ENCODE data around the gene RERE. TPM values are rescaled to one million over a fixed set of nuclear protein-coding genes. Genes with fewer than 3 reads are reported as not detected.

Gene RERE
- total and polyA plus RNA-seq, 12 donors, result 33.4 to 146 (median 72.7) TPM

DNA sequence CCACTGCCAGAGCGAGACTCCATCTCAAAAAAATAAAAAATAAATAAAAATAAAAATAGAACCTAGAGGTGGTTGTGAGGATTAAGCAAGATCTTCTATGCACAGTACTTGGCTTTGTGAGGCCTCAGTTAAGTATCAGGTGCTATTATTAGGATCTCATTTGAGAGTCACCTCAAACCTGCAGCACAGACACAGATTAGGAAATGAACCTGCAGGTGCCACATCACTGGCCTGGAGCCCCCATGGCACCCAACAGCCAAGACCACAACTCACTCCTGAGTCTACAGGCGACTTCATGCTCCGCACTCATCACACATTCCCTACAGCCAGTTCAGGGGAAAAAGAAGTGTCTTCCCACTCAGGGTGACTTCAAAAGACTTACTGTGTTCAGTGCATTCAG lies 322.8 kb downstream of the RERE start:
- Histone ChIP-seq H3K9me3 (replicated peaks in 1 of 3) (no peaks in the 10 kb centered on the region), H3K27me3 (no peaks in the 10 kb centered on the region), H3K4me3 (no peak overlapping the region), H3K4me1 (replicated peaks in 1 of 2) (peaks cover 15 to 24% of the 10 kb centered on the region in 2 donors), H3K36me3 (replicated peaks in 1 of 2) (peaks cover 0 to 20% of the 10 kb centered on the region in 2 donors), H3K27ac (no peak overlapping the region)
- no peak for TF ChIP-seq POLR2A (IDR thresholded peaks at IDR 0.05)
- TF ChIP-seq, protein P1, sequence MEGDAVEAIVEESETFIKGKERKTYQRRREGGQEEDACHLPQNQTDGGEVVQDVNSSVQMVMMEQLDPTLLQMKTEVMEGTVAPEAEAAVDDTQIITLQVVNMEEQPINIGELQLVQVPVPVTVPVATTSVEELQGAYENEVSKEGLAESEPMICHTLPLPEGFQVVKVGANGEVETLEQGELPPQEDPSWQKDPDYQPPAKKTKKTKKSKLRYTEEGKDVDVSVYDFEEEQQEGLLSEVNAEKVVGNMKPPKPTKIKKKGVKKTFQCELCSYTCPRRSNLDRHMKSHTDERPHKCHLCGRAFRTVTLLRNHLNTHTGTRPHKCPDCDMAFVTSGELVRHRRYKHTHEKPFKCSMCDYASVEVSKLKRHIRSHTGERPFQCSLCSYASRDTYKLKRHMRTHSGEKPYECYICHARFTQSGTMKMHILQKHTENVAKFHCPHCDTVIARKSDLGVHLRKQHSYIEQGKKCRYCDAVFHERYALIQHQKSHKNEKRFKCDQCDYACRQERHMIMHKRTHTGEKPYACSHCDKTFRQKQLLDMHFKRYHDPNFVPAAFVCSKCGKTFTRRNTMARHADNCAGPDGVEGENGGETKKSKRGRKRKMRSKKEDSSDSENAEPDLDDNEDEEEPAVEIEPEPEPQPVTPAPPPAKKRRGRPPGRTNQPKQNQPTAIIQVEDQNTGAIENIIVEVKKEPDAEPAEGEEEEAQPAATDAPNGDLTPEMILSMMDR (IDR thresholded peaks at IDR 0.05), result no peak
- DNase-seq, result no peak
- intact Hi-C loops (cut with DNase I), result no loop called here
- 85 to 100% (median 95%) methylated on average over 3 of the region's 3 CpGs for WGBS, 4 donors

GRCh38 chr1:8493916-8494540 lies 323.4 kb downstream of the RERE start:
- H3K27me3 ChIP-seq, result no peaks in the 10 kb centered on the region
- H3K4me1 ChIP-seq (replicated peaks in 1 of 2), result peaks cover 15 to 24% of the 10 kb centered on the region in 2 donors
- H3K27ac ChIP-seq, result no peak overlapping the region
- WGBS, 4 donors, result 76 to 87% (median 84%) methylated on average over 7 of the region's 7 CpGs
- no peak for TF ChIP-seq POLR2A (IDR thresholded peaks at IDR 0.05)
- TF ChIP-seq, protein P1 (IDR thresholded peaks at IDR 0.05), result no peak
- H3K4me3 ChIP-seq, result no peak overlapping the region
- DNase-seq, result no peak
- no peaks in the 10 kb centered on the region for H3K9me3 ChIP-seq (replicated peaks in 1 of 3)
- intact Hi-C loops (cut with DNase I), result no loop called here
- H3K36me3 ChIP-seq (replicated peaks in 1 of 2), result peaks cover 0 to 20% of the 10 kb centered on the region in 2 donors

GRCh38 chr1:8487249-8487648 lies 330.2 kb downstream of the RERE start:
- Histone ChIP-seq H3K27ac (no peak overlapping the region), H3K4me1 (replicated peaks in 1 of 2) (peaks cover 0 to 8% of the 10 kb centered on the region in 2 donors), H3K9me3 (replicated peaks in 1 of 3) (no peaks in the 10 kb centered on the region), H3K27me3 (no peaks in the 10 kb centered on the region), H3K4me3 (no peak overlapping the region), H3K36me3 (replicated peaks in 1 of 2) (no peaks in the 10 kb centered on the region)
- intact Hi-C loops (cut with DNase I), result no loop called here
- no peak for DNase-seq
- TF ChIP-seq POLR2A (IDR thresholded peaks at IDR 0.05), result no peak
- TF ChIP-seq, protein P1 (IDR thresholded peaks at IDR 0.05), result no peak
- 97 to 98% (median 97%) methylated on average over 2 of the region's 2 CpGs for WGBS, 4 donors

GRCh38 chr1:8486047-8486446 lies 331.4 kb downstream of the RERE start:
- no peak for TF ChIP-seq POLR2A (IDR thresholded peaks at IDR 0.05)
- TF ChIP-seq, protein P1 (IDR thresholded peaks at IDR 0.05), result no peak
- DNase-seq, result no peak
- H3K4me1 ChIP-seq (replicated peaks in 1 of 2), result peaks cover 0 to 8% of the 10 kb centered on the region in 2 donors
- H3K27ac ChIP-seq, result no peak overlapping the region
- intact Hi-C loops (cut with DNase I), result no loop called here
- H3K9me3 ChIP-seq (replicated peaks in 1 of 3), result no peaks in the 10 kb centered on the region
- no peaks in the 10 kb centered on the region for H3K36me3 ChIP-seq (replicated peaks in 1 of 2)
- H3K27me3 ChIP-seq, result no peaks in the 10 kb centered on the region
- no peak overlapping the region for H3K4me3 ChIP-seq
- 95 to 98% (median 97%) methylated on average over 5 of the region's 5 CpGs for WGBS, 4 donors

Measured in adrenal gland (tissue), 12 donors.